ENCODE data around the gene CECR2. TPM values are rescaled to one million over a fixed set of nuclear protein-coding genes. Genes with fewer than 3 reads are reported as not detected.

CECR2 gene
- total and polyA plus RNA-seq, 7 donors, result 1.7 to 24.1 (median 19.6) TPM

DNA sequence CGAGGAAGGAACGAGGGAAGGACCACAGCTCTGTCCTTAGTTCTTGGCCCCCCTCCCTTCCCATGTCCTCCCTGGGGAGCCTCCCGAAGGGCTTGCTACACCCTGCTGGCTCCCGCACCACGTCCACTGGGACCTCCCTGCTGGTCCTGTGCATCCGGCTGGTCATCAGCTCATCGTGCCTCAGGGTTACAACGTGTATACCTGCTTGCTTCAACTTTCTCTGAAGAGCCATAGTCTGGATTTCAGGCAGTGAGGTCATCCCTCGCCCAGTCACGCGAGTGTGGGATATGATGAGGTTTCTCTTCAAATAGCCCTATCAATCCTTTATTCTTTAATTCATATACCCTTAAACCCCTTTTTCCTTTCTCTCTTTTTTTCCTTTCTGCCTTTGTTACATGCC, 21.5 kb upstream of the CECR2 start:
- ATAC-seq, result no peak
- Histone ChIP-seq H3K9me3 (no peaks in the 10 kb centered on the region), H3K27ac (no peak overlapping the region), H3K4me1 (no peaks in the 10 kb centered on the region), H3K27me3 (ENCODE audit: insufficient read depth in 3 of 3, low read length in 2 of 3) (no peaks in the 10 kb centered on the region), H3K4me3 (no peak overlapping the region), H3K36me3 (ENCODE audit: insufficient read depth in 1 of 2, low read depth in 1 of 2) (no peaks in the 10 kb centered on the region)
- WGBS, 3 donors, result 90 to 95% (median 91%) methylated on average over 11 of the region's 11 CpGs
- DNase-seq, result no peak
- TF ChIP-seq, protein P1, sequence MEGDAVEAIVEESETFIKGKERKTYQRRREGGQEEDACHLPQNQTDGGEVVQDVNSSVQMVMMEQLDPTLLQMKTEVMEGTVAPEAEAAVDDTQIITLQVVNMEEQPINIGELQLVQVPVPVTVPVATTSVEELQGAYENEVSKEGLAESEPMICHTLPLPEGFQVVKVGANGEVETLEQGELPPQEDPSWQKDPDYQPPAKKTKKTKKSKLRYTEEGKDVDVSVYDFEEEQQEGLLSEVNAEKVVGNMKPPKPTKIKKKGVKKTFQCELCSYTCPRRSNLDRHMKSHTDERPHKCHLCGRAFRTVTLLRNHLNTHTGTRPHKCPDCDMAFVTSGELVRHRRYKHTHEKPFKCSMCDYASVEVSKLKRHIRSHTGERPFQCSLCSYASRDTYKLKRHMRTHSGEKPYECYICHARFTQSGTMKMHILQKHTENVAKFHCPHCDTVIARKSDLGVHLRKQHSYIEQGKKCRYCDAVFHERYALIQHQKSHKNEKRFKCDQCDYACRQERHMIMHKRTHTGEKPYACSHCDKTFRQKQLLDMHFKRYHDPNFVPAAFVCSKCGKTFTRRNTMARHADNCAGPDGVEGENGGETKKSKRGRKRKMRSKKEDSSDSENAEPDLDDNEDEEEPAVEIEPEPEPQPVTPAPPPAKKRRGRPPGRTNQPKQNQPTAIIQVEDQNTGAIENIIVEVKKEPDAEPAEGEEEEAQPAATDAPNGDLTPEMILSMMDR (IDR thresholded peaks at IDR 0.05), result no peak
- intact Hi-C loops (cut with DNase I), result loop anchor here in 1 of 2 donors (10.0 kb wide), 1 partner anchor 133 kb away; the partner anchor contains the start of gene ADA2

GRCh38 chr22:17348464-17349103, 20.7 kb upstream of the CECR2 start:
- Histone ChIP-seq H3K4me3 (no peak overlapping the region), H3K27me3 (ENCODE audit: insufficient read depth in 3 of 3, low read length in 2 of 3) (no peaks in the 10 kb centered on the region), H3K9me3 (no peaks in the 10 kb centered on the region), H3K36me3 (ENCODE audit: insufficient read depth in 1 of 2, low read depth in 1 of 2) (no peaks in the 10 kb centered on the region), H3K4me1 (no peaks in the 10 kb centered on the region), H3K27ac (no peak overlapping the region)
- DNase-seq (no peak), ATAC-seq (no peak)
- WGBS, 3 donors, result 73 to 80% (median 77%) methylated on average over 14 of the region's 14 CpGs
- intact Hi-C loops (cut with DNase I), result loop anchor here in 1 of 2 donors (10.0 kb wide), 1 partner anchor 134 kb away; the partner anchor contains the start of gene ADA2
- TF ChIP-seq, protein P1 (IDR thresholded peaks at IDR 0.05), result no peak

- Histone ChIP-seq H3K4me3 (peak overlapping the region; percentile 2), H3K9me3 (no peaks in the 10 kb centered on the region), H3K36me3 (ENCODE audit: insufficient read depth in 1 of 2, low read depth in 1 of 2) (no peaks in the 10 kb centered on the region), H3K4me1 (no peaks in the 10 kb centered on the region), H3K27ac (no peak overlapping the region), H3K27me3 (ENCODE audit: insufficient read depth in 3 of 3, low read length in 2 of 3) (no peaks in the 10 kb centered on the region)
- DNase-seq, result no peak
- intact Hi-C loops (cut with DNase I), result loop anchor here in 1 of 2 donors (10.0 kb wide), 1 partner anchor 134 kb away; the partner anchor contains the start of gene ADA2
- 63 to 81% (median 75%) methylated on average over 10 of the region's 10 CpGs for WGBS, 3 donors
- TF ChIP-seq, protein P1 (IDR thresholded peaks at IDR 0.05), result no peak
- peak in 1 of 4 donors; percentile 48 for ATAC-seq
Observed at GRCh38 chr22:17349172-17349571, 20.1 kb upstream of the CECR2 start.

GRCh38 chr22:17350292-17350691, 19.0 kb upstream of the CECR2 start:
- Histone ChIP-seq H3K27me3 (ENCODE audit: insufficient read depth in 3 of 3, low read length in 2 of 3) (no peaks in the 10 kb centered on the region), H3K27ac (no peak overlapping the region), H3K4me1 (no peaks in the 10 kb centered on the region), H3K36me3 (ENCODE audit: insufficient read depth in 1 of 2, low read depth in 1 of 2) (no peaks in the 10 kb centered on the region), H3K4me3 (no peak overlapping the region), H3K9me3 (no peaks in the 10 kb centered on the region)
- intact Hi-C loops (cut with DNase I), result no loop called here
- no peak for DNase-seq
- WGBS, 3 donors, result 56 to 69% (median 62%) methylated on average over 3 of the region's 3 CpGs
- no peak for ATAC-seq
- TF ChIP-seq, protein P1 (IDR thresholded peaks at IDR 0.05), result no peak

DNA sequence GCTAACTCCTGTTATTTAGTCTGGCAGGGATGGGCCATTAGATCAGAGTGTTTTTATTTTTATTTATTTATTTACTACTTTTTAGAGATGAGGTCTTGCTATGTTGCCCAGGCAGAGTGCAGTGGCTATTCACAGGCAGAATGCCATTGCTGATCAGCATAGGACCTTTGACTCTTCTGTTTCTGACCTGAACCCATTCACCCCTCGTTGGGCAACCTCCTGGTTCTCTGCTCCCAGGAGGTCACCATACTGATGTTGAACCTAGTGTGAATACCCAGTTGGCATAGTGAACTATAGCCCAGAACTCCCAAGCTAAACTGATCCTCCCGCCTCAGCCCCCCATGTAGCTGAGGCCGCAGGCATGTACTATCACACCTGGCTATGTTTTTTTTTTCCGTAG, 16.5 kb upstream of the CECR2 start:
- TF ChIP-seq, protein P1 (IDR thresholded peaks at IDR 0.05), result no peak
- Histone ChIP-seq H3K4me3 (no peak overlapping the region), H3K27me3 (ENCODE audit: insufficient read depth in 3 of 3, low read length in 2 of 3) (no peaks in the 10 kb centered on the region), H3K27ac (no peak overlapping the region), H3K4me1 (no peaks in the 10 kb centered on the region), H3K36me3 (ENCODE audit: insufficient read depth in 1 of 2, low read depth in 1 of 2) (no peaks in the 10 kb centered on the region), H3K9me3 (no peaks in the 10 kb centered on the region)
- ATAC-seq (no peak), DNase-seq (no peak)
- WGBS, 3 donors, result 86 to 90% (median 88%) methylated on average over 4 of the region's 4 CpGs
- intact Hi-C loops (cut with DNase I), result no loop called here
